T-cell (primary cell): ENCODE data around the gene FBXO47. TPM values are rescaled to one million over a fixed set of nuclear protein-coding genes. Genes with fewer than 3 reads are reported as not detected.
"Not testable (repeated sequence)": the region's sequence is repeated elsewhere in the genome, so short reads cannot be mapped to it uniquely, and the experiment has no call there.

ENCODE experiments used
- ATAC-seq, 4 experiments: fragments of 200-7000 bp in 3 of 4; fragments of 150-1000 bp in 1 of 4; cut with Tn5 transposase; replicated peaks in 1 of 4; 1 replicate in 3 of 4; 2 replicates in 1 of 4; pipeline ENCODE4 v1.10.0; 2021; ENCODE audit warnings: moderate library complexity in 3 of 4, mild to moderate bottlenecking in 2 of 4, moderate number of reproducible peaks in 1 of 4
- CTCF ChIA-PET, 2 donors: fragments of 300-600 bp; sonication (Branson Sonifier 250); formaldehyde crosslinking; loops; one replicate each; lab custom pipeline; 2022; ENCODE audit warnings: antibody characterized with exemption in 2 of 2; lab: Charles Lee
- POLR2A ChIA-PET, 2 donors: fragments of 300-600 bp; sonication (Branson Sonifier 250); formaldehyde crosslinking; loops; one replicate each; lab custom pipeline; 2022; ENCODE audit warnings: antibody characterized with exemption in 2 of 2; lab: Charles Lee
- DNase-seq, 35 experiments: peaks; one replicate each; pipeline versions ENCODE4 v3.0.0 to v3.0.0-alpha.2; 2013 to 2023
- H3K27ac ChIP-seq: one replicate; pipeline ENCODE4 v1.5.1; 2013; ENCODE audit warnings: low read length
- H3K27me3 ChIP-seq, 2 experiments: replicated peaks in 1 of 2; 1 replicate in 1 of 2; 2 replicates in 1 of 2; pipeline versions ENCODE4 v1.6.1 to v1.7.0; 2013; ENCODE audit warnings: low read length in 1 of 2, mixed read lengths in 1 of 2; ENCODE audit not compliant: control insufficient read depth in 2 of 2, insufficient read depth in 2 of 2; ENCODE audit errors: extremely low read depth in 1 of 2
- H3K36me3 ChIP-seq, 2 donors: 1 replicate in 1 of 2; 2 replicates in 1 of 2; pipeline versions ENCODE4 v1.6.1 to v1.7.0; 2013; ENCODE audit warnings: low read length in 1 of 2; ENCODE audit not compliant: control insufficient read depth in 2 of 2, insufficient read depth in 1 of 2; ENCODE audit errors: extremely low read depth in 1 of 2
- H3K4me1 ChIP-seq, 2 experiments: 1 replicate in 1 of 2; 2 replicates in 1 of 2; pipeline versions ENCODE4 v1.6.1 to v1.7.0; 2013; ENCODE audit warnings: low read length in 2 of 2, mixed read lengths in 1 of 2; ENCODE audit not compliant: insufficient read depth in 2 of 2, control insufficient read depth in 1 of 2; ENCODE audit errors: extremely low read depth in 1 of 2
- H3K4me3 ChIP-seq, 2 donors: 1 replicate in 1 of 2; 2 replicates in 1 of 2; pipeline versions ENCODE4 v1.5.1 to v1.7.0; 2013; ENCODE audit warnings: mild to moderate bottlenecking in 2 of 2, low read length in 1 of 2, moderate library complexity in 1 of 2; ENCODE audit not compliant: control insufficient read depth in 1 of 2; ENCODE audit errors: extremely low read depth in 1 of 2
- H3K9me3 ChIP-seq: 2 replicates; pipeline ENCODE4 v1.7.0; 2013
- H3K27ac Mint-ChIP-seq, 2 donors: one replicate each; pipeline ENCODE4 v1.8.0; 2020 to 2021; ENCODE audit warnings: mild to moderate bottlenecking in 2 of 2, mixed read lengths in 2 of 2
- H3K27me3 Mint-ChIP-seq, 2 donors: one replicate each; pipeline ENCODE4 v1.8.0; 2021 to 2022; ENCODE audit warnings: mixed read lengths in 2 of 2
- H3K36me3 Mint-ChIP-seq: one replicate; pipeline ENCODE4 v1.8.0; 2021; ENCODE audit warnings: mixed read lengths
- H3K4me1 Mint-ChIP-seq, 3 donors: one replicate each; pipeline ENCODE4 v1.8.0; 2020 to 2022; ENCODE audit warnings: mixed read lengths in 3 of 3, mild to moderate bottlenecking in 1 of 3
- H3K4me3 Mint-ChIP-seq, 3 donors: one replicate each; pipeline ENCODE4 v1.8.0; 2020 to 2022; ENCODE audit warnings: mild to moderate bottlenecking in 3 of 3, mixed read lengths in 3 of 3, moderate library complexity in 3 of 3
- H3K9me3 Mint-ChIP-seq, 3 donors: one replicate each; pipeline ENCODE4 v1.8.0; 2020 to 2022; ENCODE audit warnings: mixed read lengths in 3 of 3
- WGBS: methylation state at CpG from one replicate; pipeline ENCODE4 v1.1.5; 2013; ENCODE audit warnings: missing lambda C conversion rate; ENCODE audit not compliant: insufficient coverage; 5-methylcytosine and 5-hydroxymethylcytosine counted together
- total RNA-seq, 35 experiments: library from RNA in 6 of 35; stranded (reverse) in 6 of 35; fragments of 120-200 nt in 1 of 35; gene quantifications; one replicate each; pipeline versions ENCODE4 v1.2.1 to v1.2.4 and lab custom pipeline; 2013 to 2026

Gene FBXO47
- total RNA-seq, 5 donors from 2014 or later (not counting 1 experiment from before 2014, with no cell fraction given), result not detected

DNA sequence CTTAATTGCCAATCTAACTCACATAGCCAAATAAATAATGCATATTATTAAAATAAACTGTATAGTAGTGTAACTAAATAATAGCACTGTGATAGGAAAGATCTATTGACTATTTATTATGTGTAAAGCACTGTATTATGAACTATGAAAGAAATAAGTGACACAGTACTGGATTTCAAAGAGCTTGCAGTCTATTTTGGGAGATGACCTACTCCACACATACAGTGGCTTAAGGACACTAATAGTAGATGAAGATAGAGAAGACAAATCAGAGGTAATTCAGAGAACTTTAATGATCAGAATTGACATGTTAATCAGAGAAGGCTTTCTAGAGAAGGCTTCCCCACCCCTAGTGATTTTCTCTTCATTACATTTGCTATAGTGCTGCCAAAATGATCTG is 27.2 kb downstream of the FBXO47 start:
- Mint-ChIP-seq H3K27ac (no peak overlapping the region), H3K4me3 (no peak overlapping the region)

DNA sequence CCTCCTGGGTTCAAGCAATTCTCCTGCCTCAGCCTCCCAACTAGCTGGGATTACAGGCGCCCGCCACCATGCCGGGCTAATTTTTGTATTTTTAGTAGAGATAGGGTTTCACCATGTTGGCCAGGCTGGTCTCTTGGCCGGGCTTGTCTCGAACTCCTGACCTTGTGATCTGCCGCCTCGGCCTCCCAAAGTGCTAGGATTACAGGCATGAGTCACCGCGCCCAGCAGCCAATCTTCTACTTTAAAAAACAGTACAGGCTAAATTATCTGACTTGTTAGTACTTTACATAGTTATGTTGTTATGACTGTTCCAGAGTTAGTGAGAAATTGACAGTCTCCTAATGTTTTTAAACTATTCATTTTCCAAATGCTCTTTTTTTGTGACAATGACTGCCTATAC is 33.2 kb downstream of the FBXO47 start:
- not testable (repeated sequence) for H3K9me3 Mint-ChIP-seq, H3K4me1 ChIP-seq, H3K27me3 ChIP-seq, H3K36me3 ChIP-seq, H3K27ac Mint-ChIP-seq, ATAC-seq, H3K4me1 Mint-ChIP-seq, H3K9me3 ChIP-seq, H3K27ac ChIP-seq, H3K4me3 ChIP-seq, H3K36me3 Mint-ChIP-seq, DNase-seq, H3K27me3 Mint-ChIP-seq, H3K4me3 Mint-ChIP-seq
- 83% methylated on average over 1 of the region's 9 CpGs for WGBS
- POLR2A ChIA-PET, result interaction anchor here (0.6 to 0.7 kb wide), 2 partner anchors 63 to 124 kb away, joined by 4 to 7 read pairs; no protein-coding TSS in a partner anchor
- CTCF ChIA-PET, result interaction anchor here in 1 of 2 donors (0.7 kb wide), 1 partner anchor 21 kb away, joined by 3 read pairs; no protein-coding TSS in a partner anchor

More for the DNA sequence above, 27.2 kb downstream of the FBXO47 start:
- DNase-seq (no peak), ATAC-seq (no peak)
- no peaks in the 10 kb centered on the region for H3K9me3 ChIP-seq
- Mint-ChIP-seq H3K4me1 (peaks cover 0 to 5% (median 0%) of the 10 kb centered on the region in 3 donors), H3K27me3 (no peaks in the 10 kb centered on the region), H3K9me3 (no peaks in the 10 kb centered on the region), H3K36me3 (no peaks in the 10 kb centered on the region)
- H3K4me3 ChIP-seq, result no peak overlapping the region
- ChIA-PET CTCF (no interaction called here), POLR2A (interaction anchor here in 1 of 2 donors (0.6 kb wide), 1 partner anchor 181 kb away, joined by 5 read pairs; no protein-coding TSS in a partner anchor)
- H3K36me3 ChIP-seq, result no peaks in the 10 kb centered on the region
- H3K27ac ChIP-seq, result no peak overlapping the region
- no peaks in the 10 kb centered on the region for H3K4me1 ChIP-seq
- no peaks in the 10 kb centered on the region for H3K27me3 ChIP-seq

DNA sequence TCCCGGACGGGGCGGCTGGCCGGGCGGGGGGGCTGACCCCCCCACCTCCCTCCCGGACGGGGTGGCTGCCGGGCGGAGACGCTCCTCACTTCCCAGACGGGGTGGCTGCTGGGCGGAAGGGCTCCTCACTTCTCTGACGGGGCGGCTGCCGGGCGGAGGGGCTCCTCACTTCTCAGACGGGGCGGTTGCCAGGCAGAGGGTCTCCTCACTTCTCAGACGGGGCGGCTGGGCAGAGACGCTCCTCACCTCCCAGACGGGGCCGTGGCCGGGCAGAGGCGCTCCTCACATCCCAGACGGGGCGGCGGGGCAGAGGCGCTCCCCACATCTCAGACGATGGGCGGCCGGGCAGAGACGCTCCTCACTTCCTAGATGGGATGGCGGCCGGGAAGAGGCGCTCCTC is 36.4 kb downstream of the FBXO47 start:
- H3K36me3 ChIP-seq, H3K27me3 ChIP-seq, H3K27ac Mint-ChIP-seq, H3K36me3 Mint-ChIP-seq, H3K4me3 Mint-ChIP-seq, POLR2A ChIA-PET, H3K4me3 ChIP-seq, H3K9me3 ChIP-seq, H3K9me3 Mint-ChIP-seq, ATAC-seq, H3K27ac ChIP-seq, H3K27me3 Mint-ChIP-seq, CTCF ChIA-PET, DNase-seq: not testable (repeated sequence)
- no CpG with 5 or more reads among the region's 36 CpGs for WGBS
- H3K4me1 Mint-ChIP-seq, result peaks cover 11 to 14% (median 12%) of the 10 kb centered on the region in 3 donors
- H3K4me1 ChIP-seq, result peaks cover 5 to 12% of the 10 kb centered on the region in 2 experiments

DNA sequence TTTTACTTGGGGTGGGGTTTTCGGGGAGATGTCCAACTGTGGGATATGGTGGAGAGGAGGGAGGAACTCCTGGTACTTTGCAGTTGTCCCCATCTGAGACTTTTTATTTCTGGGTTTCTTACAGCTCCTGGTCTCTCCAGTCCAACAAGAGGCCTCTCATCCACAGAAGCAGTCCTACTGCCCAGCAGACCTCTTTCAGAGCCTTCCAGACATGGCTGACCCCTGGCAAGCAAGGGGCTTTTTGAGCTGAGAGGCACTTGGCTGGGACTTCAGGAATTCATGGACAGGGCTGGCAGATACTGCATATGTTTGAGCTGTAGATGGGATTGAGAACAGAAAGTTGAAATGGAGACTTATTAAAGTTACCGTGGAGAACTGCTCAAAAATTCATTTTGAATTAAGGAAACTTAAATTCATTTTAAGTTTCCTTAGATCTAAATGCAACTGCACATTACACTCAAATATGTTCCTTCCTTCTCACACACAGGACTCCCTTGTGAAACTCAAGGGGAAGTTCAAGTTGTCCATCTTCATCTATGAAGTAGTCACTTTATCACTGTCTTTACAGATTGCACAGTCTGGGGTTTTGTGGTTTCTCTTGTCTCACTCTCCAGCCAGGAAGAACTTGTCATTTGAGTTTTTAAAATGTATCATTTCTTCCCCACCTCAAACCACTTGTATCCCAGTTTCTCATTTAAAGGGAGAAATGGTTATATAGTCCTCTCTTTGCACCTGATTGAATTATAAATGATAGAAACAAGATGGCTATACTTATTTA is 40.7 kb downstream of the FBXO47 start:
- Histone ChIP-seq H3K27me3 (no peaks in the 10 kb centered on the region), H3K4me1 (peaks cover 19 to 23% of the 10 kb centered on the region in 2 experiments), H3K36me3 (peaks cover 0 to under 1% of the 10 kb centered on the region in 2 donors), H3K4me3 (no peak overlapping the region), H3K9me3 (no peaks in the 10 kb centered on the region), H3K27ac (peak overlapping the region; percentile 5)
- peak overlapping the region; percentile 26 to 56 for H3K27ac Mint-ChIP-seq
- no peaks in the 10 kb centered on the region for H3K27me3 Mint-ChIP-seq
- H3K36me3 Mint-ChIP-seq, result no peaks in the 10 kb centered on the region
- ChIA-PET CTCF (interaction anchor here in 1 of 2 donors (0.6 to 1.2 kb wide), 4 partner anchors 43 to 274 kb away, joined by 3 to 9 read pairs (median 5); partner anchors contain the start of gene RPL19), POLR2A (no interaction called here)
- peak in 1 of 4 experiments; percentile 36 for ATAC-seq
- peak in 1 of 35 experiments; percentile 27 for DNase-seq
- WGBS, result no CpG with 5 or more reads among the region's 2 CpGs
- H3K9me3 Mint-ChIP-seq, result no peaks in the 10 kb centered on the region
- H3K4me3 Mint-ChIP-seq, result peak overlapping the region in 1 of 3 donors; percentile 68
- H3K4me1 Mint-ChIP-seq, result peaks cover 26 to 35% (median 28%) of the 10 kb centered on the region in 3 donors

DNA sequence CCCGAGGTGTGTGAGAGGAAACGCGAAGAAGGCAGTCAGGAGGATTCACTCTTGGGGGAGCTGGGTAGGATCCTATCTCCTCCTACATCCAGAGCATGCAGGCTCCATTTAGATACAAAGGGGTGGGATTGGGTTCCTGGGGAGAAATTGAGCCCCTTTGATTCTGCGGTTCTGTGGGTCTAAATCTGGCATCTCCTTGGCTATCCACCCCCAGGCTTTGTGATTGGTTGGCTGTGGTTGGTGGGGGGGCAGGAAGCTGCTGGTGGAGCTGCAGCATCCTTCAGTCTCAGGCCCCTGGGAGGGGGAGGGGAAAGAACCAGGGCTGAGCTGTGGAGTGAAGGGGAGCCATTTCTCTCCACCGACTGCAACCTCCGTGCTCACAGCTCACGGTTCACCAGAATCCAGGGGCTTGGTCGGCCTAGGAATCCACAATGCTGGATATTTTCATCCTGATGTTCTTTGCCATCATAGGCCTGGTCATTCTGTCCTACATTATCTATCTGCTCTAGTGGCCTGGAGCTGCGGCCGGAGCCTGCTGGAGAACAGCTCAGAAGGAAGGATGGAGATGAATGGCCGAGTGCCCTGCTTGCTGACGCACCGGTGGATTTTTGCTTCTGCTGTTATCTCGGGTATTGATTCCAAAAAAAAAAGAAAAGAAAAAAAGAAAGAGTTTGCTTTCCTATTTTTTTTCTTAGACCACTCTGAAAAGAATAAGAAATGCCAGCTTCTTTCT is 41.8 kb downstream of the FBXO47 start, which contains the start of gene LASP1NB:
Gene LASP1NB (plus strand): TSS at position 352 of the 733 bp plus-strand sequence.
- Mint-ChIP-seq H3K27me3 (no peaks in the 10 kb centered on the region), H3K27ac (peak within 1 kb of the TSS; percentile 26 to 57), H3K36me3 (peaks cover 1% of the 10 kb centered on the region), H3K9me3 (no peaks in the 10 kb centered on the region), H3K4me1 (peaks cover 28 to 39% (median 31%) of the 10 kb centered on the region in 3 donors), H3K4me3 (peak within 1 kb of the TSS in 2 of 3 donors; percentile 0 to 68)
- WGBS, result 50% methylated on average over 4 of the region's 14 CpGs
- peak within 1 kb of the TSS in 1 of 2 donors; percentile 39 for H3K4me3 ChIP-seq
- ATAC-seq (peak; percentile 74 to 83 (median 76)), DNase-seq (peak; percentile 26 to 76 (median 54))
- H3K9me3 ChIP-seq, result no peaks in the 10 kb centered on the region
- POLR2A ChIA-PET, result interaction anchor here (0.5 to 0.7 kb wide), 3 partner anchors 35 to 560 kb away, joined by 3 to 7 read pairs (median 3); no protein-coding TSS in a partner anchor
- peaks cover 0 to 9% of the 10 kb centered on the region in 2 donors for H3K36me3 ChIP-seq
- H3K27ac ChIP-seq, result peak within 1 kb of the TSS; percentile 29
- no peaks in the 10 kb centered on the region for H3K27me3 ChIP-seq
- peaks cover 19 to 23% of the 10 kb centered on the region in 2 experiments for H3K4me1 ChIP-seq
- CTCF ChIA-PET, result interaction anchor here in 1 of 2 donors (1.0 to 1.4 kb wide), 5 partner anchors 32 to 254 kb away, joined by 3 to 7 read pairs (median 4); no protein-coding TSS in a partner anchor
